ENCODE data around the gene HIPK1. TPM values are rescaled to one million over a fixed set of nuclear protein-coding genes. Genes with fewer than 3 reads are reported as not detected.

Gene HIPK1
- total RNA-seq, 1 experiment from 2014 or later: 52.2 TPM

GRCh38 chr1:114008993-114009392 lies 79.9 kb downstream of the HIPK1 start:
- DNase-seq (ENCODE audit: low spot score) (no peak), ATAC-seq (no peak; the same call in 1 of the 2 replicates)
- Mint-ChIP-seq H3K4me1 (peaks cover 34% of the 10 kb centered on the region), H3K4me3 (no peak overlapping the region), H3K27me3 (ENCODE audit: low read depth) (peaks cover 18% of the 10 kb centered on the region), H3K36me3 (peaks cover 17% of the 10 kb centered on the region), H3K9me3 (peaks cover 30% of the 10 kb centered on the region), H3K27ac (no peak overlapping the region)
- CTCF ChIA-PET: interaction anchor here (0.6 to 3.5 kb wide), 5 partner anchors 31 to 274 kb away, joined by 3 to 22 read pairs (median 3); partner anchors contain the start of gene OLFML3
- POLR2A ChIA-PET: no interaction called here
- TF ChIP-seq ZBTB43 (CRISPR knock-in tag; IDR thresholded peaks at IDR 0.05): no peak

DNA sequence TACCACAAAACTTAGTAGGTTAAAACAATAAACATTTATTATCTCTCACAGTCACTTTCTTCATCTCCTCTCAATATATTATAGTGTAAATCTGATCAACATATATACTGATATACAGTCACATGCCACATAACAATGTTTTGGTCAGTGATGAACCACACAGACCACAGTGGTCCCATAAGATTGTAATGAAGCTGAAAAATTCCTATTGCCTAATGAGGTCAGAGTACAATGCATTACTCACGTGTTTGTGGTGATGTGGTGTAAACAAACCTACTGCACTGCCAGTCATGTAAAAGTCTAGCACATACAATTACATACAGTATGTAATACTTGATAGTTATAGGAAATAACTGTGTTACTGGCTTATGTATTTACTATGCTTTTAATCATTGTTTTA lies 80.3 kb downstream of the HIPK1 start:
- H3K4me3 Mint-ChIP-seq: no peak overlapping the region
- ATAC-seq (no peak), DNase-seq (ENCODE audit: low spot score) (no peak)
- peaks cover 14% of the 10 kb centered on the region for H3K27me3 Mint-ChIP-seq (ENCODE audit: low read depth)
- CTCF ChIA-PET: interaction anchor here (1.3 to 3.5 kb wide), 4 partner anchors 31 to 273 kb away, joined by 3 to 22 read pairs (median 3); partner anchors contain the start of gene OLFML3
- POLR2A ChIA-PET: no interaction called here
- H3K36me3 Mint-ChIP-seq: peaks cover 13% of the 10 kb centered on the region
- TF ChIP-seq MAX (CRISPR knock-in tag; IDR thresholded peaks at IDR 0.05): no peak
- TF ChIP-seq, protein P1, sequence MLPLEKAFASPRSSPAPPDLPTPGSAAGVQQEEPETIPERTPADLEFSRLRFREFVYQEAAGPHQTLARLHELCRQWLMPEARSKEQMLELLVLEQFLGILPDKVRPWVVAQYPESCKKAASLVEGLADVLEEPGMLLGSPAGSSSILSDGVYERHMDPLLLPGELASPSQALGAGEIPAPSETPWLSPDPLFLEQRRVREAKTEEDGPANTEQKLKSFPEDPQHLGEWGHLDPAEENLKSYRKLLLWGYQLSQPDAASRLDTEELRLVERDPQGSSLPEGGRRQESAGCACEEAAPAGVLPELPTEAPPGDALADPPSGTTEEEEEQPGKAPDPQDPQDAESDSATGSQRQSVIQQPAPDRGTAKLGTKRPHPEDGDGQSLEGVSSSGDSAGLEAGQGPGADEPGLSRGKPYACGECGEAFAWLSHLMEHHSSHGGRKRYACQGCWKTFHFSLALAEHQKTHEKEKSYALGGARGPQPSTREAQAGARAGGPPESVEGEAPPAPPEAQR (CRISPR knock-in tag; IDR thresholded peaks at IDR 0.05): no peak
- TF ChIP-seq ARID4B (CRISPR knock-in tag; IDR thresholded peaks at IDR 0.05; ENCODE audit: borderline replicate concordance): no peak
- TF ChIP-seq JAZF1 (CRISPR knock-in tag; IDR thresholded peaks at IDR 0.05): no peak
- no peak for TF ChIP-seq NR2C2 (CRISPR knock-in tag; IDR thresholded peaks at IDR 0.05)
- TF ChIP-seq ZNF232 (CRISPR knock-in tag; IDR thresholded peaks at IDR 0.05): no peak
- TF ChIP-seq NFATC4 (CRISPR knock-in tag; IDR thresholded peaks at IDR 0.05): no peak
- no peak for TF ChIP-seq ZNF416 (CRISPR knock-in tag; IDR thresholded peaks at IDR 0.05)
- no peak for TF ChIP-seq CREM (CRISPR knock-in tag; IDR thresholded peaks at IDR 0.05)
- TF ChIP-seq FOXJ3 (CRISPR knock-in tag; IDR thresholded peaks at IDR 0.05; ENCODE audit: borderline replicate concordance): no peak
- TF ChIP-seq CREB1 (CRISPR knock-in tag; IDR thresholded peaks at IDR 0.05): no peak
- TF ChIP-seq, protein P2, sequence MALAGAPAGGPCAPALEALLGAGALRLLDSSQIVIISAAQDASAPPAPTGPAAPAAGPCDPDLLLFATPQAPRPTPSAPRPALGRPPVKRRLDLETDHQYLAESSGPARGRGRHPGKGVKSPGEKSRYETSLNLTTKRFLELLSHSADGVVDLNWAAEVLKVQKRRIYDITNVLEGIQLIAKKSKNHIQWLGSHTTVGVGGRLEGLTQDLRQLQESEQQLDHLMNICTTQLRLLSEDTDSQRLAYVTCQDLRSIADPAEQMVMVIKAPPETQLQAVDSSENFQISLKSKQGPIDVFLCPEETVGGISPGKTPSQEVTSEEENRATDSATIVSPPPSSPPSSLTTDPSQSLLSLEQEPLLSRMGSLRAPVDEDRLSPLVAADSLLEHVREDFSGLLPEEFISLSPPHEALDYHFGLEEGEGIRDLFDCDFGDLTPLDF (CRISPR knock-in tag; IDR thresholded peaks at IDR 0.05): no peak
- TF ChIP-seq, protein P3, sequence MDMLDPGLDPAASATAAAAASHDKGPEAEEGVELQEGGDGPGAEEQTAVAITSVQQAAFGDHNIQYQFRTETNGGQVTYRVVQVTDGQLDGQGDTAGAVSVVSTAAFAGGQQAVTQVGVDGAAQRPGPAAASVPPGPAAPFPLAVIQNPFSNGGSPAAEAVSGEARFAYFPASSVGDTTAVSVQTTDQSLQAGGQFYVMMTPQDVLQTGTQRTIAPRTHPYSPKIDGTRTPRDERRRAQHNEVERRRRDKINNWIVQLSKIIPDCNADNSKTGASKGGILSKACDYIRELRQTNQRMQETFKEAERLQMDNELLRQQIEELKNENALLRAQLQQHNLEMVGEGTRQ (CRISPR knock-in tag; IDR thresholded peaks at IDR 0.05): no peak
- peaks cover 26% of the 10 kb centered on the region for H3K9me3 Mint-ChIP-seq
- no peak overlapping the region for H3K27ac Mint-ChIP-seq
- peaks cover 30% of the 10 kb centered on the region for H3K4me1 Mint-ChIP-seq

Measured in WTC11 (cell line).